ENCODE results near the gene BLID. TPM values are rescaled to one million over a fixed set of nuclear protein-coding genes. Genes with fewer than 3 reads are reported as not detected.

The BLID gene
- total and polyA plus RNA-seq, 2 of the 4 experiments (the other 2 are of a cell fraction): 0.24 to 30.8 TPM

GRCh38 chr11:122141725-122142124 lies 25.7 kb upstream of the BLID start:
- H4K8ac ChIP-seq (ENCODE audit: low read depth in 2 of 2, low read length in 2 of 2): peak overlapping the region; percentile 20 to 79; a peak in 3 of 4 replicates
- H2BK20ac ChIP-seq (ENCODE audit: low read depth, low read length): peak overlapping the region; percentile 40
- H4K20me1 ChIP-seq (ENCODE audit: insufficient read depth, low read length): peaks cover 31% of the 10 kb centered on the region; the same call in 1 of the 2 replicates
- H3K4me3 ChIP-seq (ENCODE audit: insufficient read depth, low read depth, low read length): no peak overlapping the region
- peak overlapping the region; percentile 23; the same call in 1 of the 2 replicates for H2AK5ac ChIP-seq (ENCODE audit: low read depth, low read length)
- peak overlapping the region; percentile 12; the same call in 1 of the 2 replicates for H3K4me2 ChIP-seq (ENCODE audit: low read depth, low read length)
- peak overlapping the region; percentile 84 for H3K23ac ChIP-seq (ENCODE audit: low read depth, low read length)
- WGBS, 2 experiments (ENCODE audit: extremely low coverage in 2 of 2, insufficient read length in 1 of 2): 54% methylated on average over 2 of the region's 7 CpGs; no CpG with 5 or more reads in 1 of the 2 experiments
- H2BK15ac ChIP-seq (ENCODE audit: low read depth, low read length): peak overlapping the region; percentile 72; the same call in 2 of the 3 replicates
- no peak for DNase-seq
- dilution Hi-C loops (cut with HindIII; ENCODE audit: low sequenced_read_pairs, unreplicated experiment) (no loop called here), in situ Hi-C loops (cut with MboI; ENCODE audit: low sequenced_read_pairs) (no loop called here), intact Hi-C loops (cut with micrococcal nuclease) (no loop called here)
- H3K27ac ChIP-seq (ENCODE audit: insufficient read depth, low read length): 0 out of 2 replicates have a peak overlapping the region, but pooled peaks have one; percentile 20
- H2AFZ ChIP-seq (replicated peaks; ENCODE audit: low read length, poor library complexity): no peak overlapping the region
- peak overlapping the region; percentile 71; the same call in 1 of the 2 replicates for H3K18ac ChIP-seq (ENCODE audit: low read depth, low read length)
- H3K56ac ChIP-seq (ENCODE audit: extremely low read depth, insufficient read depth, low read length): no peak overlapping the region; the same call in 1 of the 2 replicates
- H2BK120ac ChIP-seq (ENCODE audit: low read depth, low read length): peak overlapping the region; percentile 75
- H2BK5ac ChIP-seq (ENCODE audit: low read depth, low read length, poor library complexity, severe bottlenecking): peak overlapping the region; percentile 92
- H4K91ac ChIP-seq (ENCODE audit: insufficient read depth, low read depth, low read length): peak overlapping the region; percentile 88
- no TSS peak for BruUV-seq (replicated peaks)
- H3K4me1 ChIP-seq (ENCODE audit: control insufficient read depth, insufficient read depth, low read length): peaks cover 11% of the 10 kb centered on the region
- H3K36me3 ChIP-seq (ENCODE audit: control insufficient read depth, insufficient read depth, low read length): peaks cover 22% of the 10 kb centered on the region
- no peak for TF ChIP-seq SMC3 (IDR thresholded peaks at IDR 0.05; ENCODE audit: low read depth, low read length)
- no peak for TF ChIP-seq CHD1 (IDR thresholded peaks at IDR 0.05; ENCODE audit: low read depth, low read length)
- no peak for TF ChIP-seq MAZ (IDR thresholded peaks at IDR 0.05; ENCODE audit: borderline replicate concordance, low read depth, low read length)
- no peak for TF ChIP-seq FOS (IDR thresholded peaks at IDR 0.05; ENCODE audit: low read depth, low read length)
- no peak for TF ChIP-seq CEBPB (IDR thresholded peaks at IDR 0.05; ENCODE audit: low read depth, low read length)
- TF ChIP-seq RCOR1 (IDR thresholded peaks at IDR 0.05; ENCODE audit: insufficient replicate concordance, low read length): no peak
- no peak for TF ChIP-seq CTCF (conservative IDR thresholded peaks at IDR 0.05; ENCODE audit: low read depth, low read length)
- no peak for TF ChIP-seq MAFK (IDR thresholded peaks at IDR 0.05; ENCODE audit: low read depth, low read length)
- no peak for TF ChIP-seq RFX5 (IDR thresholded peaks at IDR 0.05; ENCODE audit: low read depth, low read length)
- no peak for TF ChIP-seq USF2 (IDR thresholded peaks at IDR 0.05; ENCODE audit: low read depth, low read length)
- TF ChIP-seq MXI1 (IDR thresholded peaks at IDR 0.05; ENCODE audit: borderline replicate concordance, low read depth, low read length): no peak
- TF ChIP-seq RAD21 (IDR thresholded peaks at IDR 0.05; ENCODE audit: low read length): no peak
- no peak for TF ChIP-seq NFE2L2 (IDR thresholded peaks at IDR 0.05; ENCODE audit: low read depth, low read length)
- ChIA-PET POLR2A (ENCODE audit: unreplicated experiment) (no interaction called here), CTCF (no interaction called here)
- peak overlapping the region; percentile 75 for H3K4ac ChIP-seq (ENCODE audit: low read depth, low read length)
- no peaks in the 10 kb centered on the region for H3K27me3 ChIP-seq (ENCODE audit: control insufficient read depth, insufficient read depth, low read length)
- no peaks in the 10 kb centered on the region for H3K9me3 ChIP-seq (ENCODE audit: control insufficient read depth, insufficient read depth, low read length)
- no peak overlapping the region for H2AK9ac ChIP-seq (replicated peaks; ENCODE audit: low read depth, low read length, poor library complexity)
- peak overlapping the region; percentile 76 for H3K14ac ChIP-seq (replicated peaks; ENCODE audit: low read depth, low read length)
- H3K9ac ChIP-seq (ENCODE audit: low read depth, low read length): no peak overlapping the region
- peaks cover 14% of the 10 kb centered on the region for H3K9me1 ChIP-seq (ENCODE audit: insufficient read depth, low read length)
- H4K5ac ChIP-seq (ENCODE audit: low read depth, low read length): peak overlapping the region; percentile 37; the same call in 1 of the 2 replicates
- peaks cover 11 to 39% of the 10 kb centered on the region in 2 experiments; a peak in 3 of 4 replicates for H3K79me1 ChIP-seq (ENCODE audit: low read depth in 1 of 2, low read length in 2 of 2)
- ATAC-seq (ENCODE audit: low read depth): no peak
